Ishikawa (cell line): Measurements from ENCODE around the gene ZCWPW2.

Source experiments
- CEBPB ChIP-seq: IDR thresholded peaks from 2 replicates; pipeline ENCODE4 v1.6.1; 2012
- CREB1 ChIP-seq: IDR thresholded peaks from 2 replicates; pipeline ENCODE4 v1.6.1; 2012; ENCODE audit warnings: low read depth
- EGR1 ChIP-seq: IDR thresholded peaks from 2 replicates; pipeline ENCODE4 v1.6.1; 2012
- EP300 ChIP-seq: IDR thresholded peaks from 2 replicates; pipeline ENCODE4 v1.6.1; 2012; ENCODE audit warnings: borderline replicate concordance
- FOXM1 ChIP-seq: IDR thresholded peaks from 2 replicates; pipeline ENCODE4 v1.6.1; 2012; ENCODE audit warnings: low read depth, borderline replicate concordance
- NFIC ChIP-seq: IDR thresholded peaks from 2 replicates; pipeline ENCODE4 v1.6.1; 2012
- RAD21 ChIP-seq: IDR thresholded peaks from 2 replicates; pipeline ENCODE4 v1.6.1; 2012; ENCODE audit warnings: low read depth
- TAF1 ChIP-seq: IDR thresholded peaks from 2 replicates; pipeline ENCODE4 v1.6.1; 2012; ENCODE audit warnings: low read depth, mild to moderate bottlenecking
- TCF12 ChIP-seq: IDR thresholded peaks from 2 replicates; pipeline ENCODE4 v1.6.1; 2012; ENCODE audit warnings: low read depth
- TEAD4 ChIP-seq: IDR thresholded peaks from 2 replicates; pipeline ENCODE4 v1.6.1; 2012
- YY1 ChIP-seq: IDR thresholded peaks from 2 replicates; pipeline ENCODE4 v1.6.1; 2012; ENCODE audit warnings: low read depth
- ZBTB7A ChIP-seq: IDR thresholded peaks from 2 replicates; pipeline ENCODE4 v1.6.1; 2012; ENCODE audit warnings: low read depth
- TF ChIP-seq, protein P1 (sequence below): IDR thresholded peaks from 2 replicates; pipeline ENCODE4 v1.6.1; 2012
- TF ChIP-seq, protein P2 (sequence below): IDR thresholded peaks from 2 replicates; pipeline ENCODE4 v1.6.1; 2012; ENCODE audit warnings: low read depth, mild to moderate bottlenecking
- TF ChIP-seq, protein P3 (sequence below): IDR thresholded peaks from 2 replicates; pipeline ENCODE4 v1.6.1; 2012

ZCWPW2 gene

GRCh38 chr3:28315711-28316110, 32.8 kb upstream of the ZCWPW2 start:
- no peak for TF ChIP-seq EP300

GRCh38 chr3:28316226-28316625, 32.3 kb upstream of the ZCWPW2 start:
- TF ChIP-seq NFIC (no peak), RAD21 (no peak), YY1 (no peak), TCF12 (no peak), FOXM1 (no peak)
- TF ChIP-seq, protein P1, sequence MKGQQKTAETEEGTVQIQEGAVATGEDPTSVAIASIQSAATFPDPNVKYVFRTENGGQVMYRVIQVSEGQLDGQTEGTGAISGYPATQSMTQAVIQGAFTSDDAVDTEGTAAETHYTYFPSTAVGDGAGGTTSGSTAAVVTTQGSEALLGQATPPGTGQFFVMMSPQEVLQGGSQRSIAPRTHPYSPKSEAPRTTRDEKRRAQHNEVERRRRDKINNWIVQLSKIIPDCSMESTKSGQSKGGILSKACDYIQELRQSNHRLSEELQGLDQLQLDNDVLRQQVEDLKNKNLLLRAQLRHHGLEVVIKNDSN = no peak

DNA sequence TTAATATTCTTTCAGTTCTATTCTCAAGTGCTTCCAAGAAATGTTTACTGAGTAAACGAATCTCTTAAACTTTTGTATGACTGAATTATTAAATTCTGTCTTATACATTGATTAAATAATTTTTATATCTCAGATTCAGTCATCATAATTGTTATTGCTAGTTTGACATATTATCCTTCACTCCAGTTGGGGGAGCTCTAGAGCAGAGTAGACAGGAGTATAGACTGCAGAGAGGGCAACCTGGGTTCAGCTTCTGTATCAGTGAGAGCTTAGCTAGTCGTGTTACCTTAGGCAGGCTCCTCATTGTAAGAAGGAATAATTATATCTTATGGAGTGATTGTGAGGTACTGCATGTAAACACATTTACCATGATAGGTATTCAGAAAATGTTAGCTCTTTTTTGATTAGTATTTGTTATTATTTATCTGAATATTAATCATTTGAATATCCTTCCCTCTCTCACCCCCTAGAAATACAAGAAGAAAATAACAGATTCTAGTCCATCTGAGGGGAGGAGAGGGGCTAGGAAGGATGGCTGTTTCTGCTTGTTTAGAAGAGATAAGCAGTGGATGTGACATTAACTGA, 31.0 kb upstream of the ZCWPW2 start:
- no peak for TF ChIP-seq EGR1
- TF ChIP-seq FOXM1 = no peak
- no peak for TF ChIP-seq CEBPB
- TF ChIP-seq EP300 = no peak
- peak; percentile 45 for TF ChIP-seq RAD21

- no peak for TF ChIP-seq NFIC
Measured at GRCh38 chr3:28320981-28321380, 27.5 kb upstream of the ZCWPW2 start.

GRCh38 chr3:28322464-28322863, 26.1 kb upstream of the ZCWPW2 start:
- TF ChIP-seq CEBPB = no peak

DNA sequence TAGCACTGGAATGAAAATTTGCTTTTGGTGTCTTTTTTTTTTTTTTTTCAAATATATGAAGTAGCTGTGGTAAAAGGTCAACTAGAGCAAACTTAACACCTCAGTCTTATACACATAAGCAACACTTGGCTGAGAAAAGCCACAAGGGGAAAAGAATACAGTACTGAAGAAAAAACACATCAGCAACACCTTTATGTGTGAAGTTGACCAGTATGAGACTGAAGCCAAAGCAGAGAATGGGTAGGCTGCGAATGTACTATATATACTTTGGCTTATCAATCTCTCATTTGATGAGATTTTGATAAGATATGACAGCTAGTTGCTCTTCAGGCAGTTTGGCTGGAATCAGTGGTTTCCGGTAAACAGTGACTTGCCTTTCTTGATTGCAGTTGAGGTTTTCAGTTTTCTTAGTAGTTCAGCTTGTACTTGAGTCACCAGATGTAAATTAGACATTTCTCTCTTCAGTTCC, 22.0 kb upstream of the ZCWPW2 start:
- TF ChIP-seq TEAD4 (no peak), NFIC (no peak), TAF1 (no peak), YY1 (no peak), CREB1 (no peak), ZBTB7A (no peak), EP300 (no peak), EGR1 (no peak), CEBPB (no peak), RAD21 (no peak), TCF12 (no peak)
- TF ChIP-seq, protein P1 = no peak
- TF ChIP-seq, protein P2, sequence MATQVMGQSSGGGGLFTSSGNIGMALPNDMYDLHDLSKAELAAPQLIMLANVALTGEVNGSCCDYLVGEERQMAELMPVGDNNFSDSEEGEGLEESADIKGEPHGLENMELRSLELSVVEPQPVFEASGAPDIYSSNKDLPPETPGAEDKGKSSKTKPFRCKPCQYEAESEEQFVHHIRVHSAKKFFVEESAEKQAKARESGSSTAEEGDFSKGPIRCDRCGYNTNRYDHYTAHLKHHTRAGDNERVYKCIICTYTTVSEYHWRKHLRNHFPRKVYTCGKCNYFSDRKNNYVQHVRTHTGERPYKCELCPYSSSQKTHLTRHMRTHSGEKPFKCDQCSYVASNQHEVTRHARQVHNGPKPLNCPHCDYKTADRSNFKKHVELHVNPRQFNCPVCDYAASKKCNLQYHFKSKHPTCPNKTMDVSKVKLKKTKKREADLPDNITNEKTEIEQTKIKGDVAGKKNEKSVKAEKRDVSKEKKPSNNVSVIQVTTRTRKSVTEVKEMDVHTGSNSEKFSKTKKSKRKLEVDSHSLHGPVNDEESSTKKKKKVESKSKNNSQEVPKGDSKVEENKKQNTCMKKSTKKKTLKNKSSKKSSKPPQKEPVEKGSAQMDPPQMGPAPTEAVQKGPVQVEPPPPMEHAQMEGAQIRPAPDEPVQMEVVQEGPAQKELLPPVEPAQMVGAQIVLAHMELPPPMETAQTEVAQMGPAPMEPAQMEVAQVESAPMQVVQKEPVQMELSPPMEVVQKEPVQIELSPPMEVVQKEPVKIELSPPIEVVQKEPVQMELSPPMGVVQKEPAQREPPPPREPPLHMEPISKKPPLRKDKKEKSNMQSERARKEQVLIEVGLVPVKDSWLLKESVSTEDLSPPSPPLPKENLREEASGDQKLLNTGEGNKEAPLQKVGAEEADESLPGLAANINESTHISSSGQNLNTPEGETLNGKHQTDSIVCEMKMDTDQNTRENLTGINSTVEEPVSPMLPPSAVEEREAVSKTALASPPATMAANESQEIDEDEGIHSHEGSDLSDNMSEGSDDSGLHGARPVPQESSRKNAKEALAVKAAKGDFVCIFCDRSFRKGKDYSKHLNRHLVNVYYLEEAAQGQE = no peak
- TF ChIP-seq, protein P3, sequence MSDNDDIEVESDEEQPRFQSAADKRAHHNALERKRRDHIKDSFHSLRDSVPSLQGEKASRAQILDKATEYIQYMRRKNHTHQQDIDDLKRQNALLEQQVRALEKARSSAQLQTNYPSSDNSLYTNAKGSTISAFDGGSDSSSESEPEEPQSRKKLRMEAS = no peak

- no peak for TF ChIP-seq NFIC
- TF ChIP-seq RAD21 = peak; percentile 32
Measured at GRCh38 chr3:28328188-28329151, 20.1 kb upstream of the ZCWPW2 start.

- TF ChIP-seq EP300 (no peak), CREB1 (no peak), CEBPB (no peak), YY1 (no peak), TCF12 (no peak), EGR1 (no peak), FOXM1 (no peak)
- TF ChIP-seq, protein P2 = no peak
Measured at GRCh38 chr3:28334552-28334951, 14.0 kb upstream of the ZCWPW2 start.
